ENCODE results near the gene RUNX2. TPM values are rescaled to one million over a fixed set of nuclear protein-coding genes. Genes with fewer than 3 reads are reported as not detected.

Gene RUNX2
- total and polyA plus RNA-seq, 9 of the 15 experiments (the other 6 are each of a cell fraction or from before 2014, with no cell fraction given) = 0.29 to 1.00 (median 0.43) TPM

GRCh38 chr6:45421709-45422502, 93.8 kb downstream of the RUNX2 start (continued):
- 0 out of 2 replicates have a peak, but pooled peaks have one; percentile 14 for TF ChIP-seq MGA (IDR thresholded peaks at IDR 0.05)
- no peak for TF ChIP-seq ETS2 (tag; IDR thresholded peaks at IDR 0.05; ENCODE audit: borderline replicate concordance, poor library complexity, severe bottlenecking)
- no peak for TF ChIP-seq ZBTB9 (CRISPR knock-in tag; IDR thresholded peaks at IDR 0.05)
- no peak; the same call in 1 of the 2 replicates for TF ChIP-seq ETS1 (conservative IDR thresholded peaks at IDR 0.05; ENCODE audit: control insufficient read depth, low read depth, low read length)
- peak; percentile 99 for TF ChIP-seq VEZF1 (CRISPR knock-in tag; IDR thresholded peaks at IDR 0.05)
- TF ChIP-seq NFXL1 (CRISPR knock-in tag; IDR thresholded peaks at IDR 0.05) = no peak
- no peak for TF ChIP-seq HDAC6 (IDR thresholded peaks at IDR 0.05; ENCODE audit: low read depth, low read length)
- no peak for TF ChIP-seq CBX1 (IDR thresholded peaks at IDR 0.05; ENCODE audit: low read depth)
- no peak for TF ChIP-seq TCF15 (CRISPR knock-in tag; IDR thresholded peaks at IDR 0.05)

Data from K562 (cell line).